Measurements from ENCODE around the gene EZR.

GRCh38 chr6:158776737-158777136, 42.4 kb downstream of the EZR start:
- TF ChIP-seq CTCF (IDR thresholded peaks at IDR 0.05) (no peak), POLR2A (IDR thresholded peaks at IDR 0.05) (no peak)

Measured in esophagus squamous epithelium (tissue), 4 donors.